Fibroblast of the aortic adventitia (primary cell): Measurements from ENCODE around the gene MMEL1. TPM values are rescaled to one million over a fixed set of nuclear protein-coding genes. Genes with fewer than 3 reads are reported as not detected.
"Not testable (repeated sequence)": the region's sequence is repeated elsewhere in the genome, so short reads cannot be mapped to it uniquely, and the experiment has no call there.

ENCODE experiments used
- DNase-seq: peaks from one replicate; pipeline ENCODE4 v3.0.0-alpha.2; 2010; ENCODE audit warnings: low read depth
- H3K4me3 ChIP-seq: 2 replicates; pipeline ENCODE4 v1.5.1; 2011; ENCODE audit warnings: low read depth, mild to moderate bottlenecking, control low read depth, low read length, moderate library complexity
- CTCF ChIP-seq: IDR thresholded peaks from 2 replicates; pipeline ENCODE4 v1.5.1; 2011; ENCODE audit warnings: mild to moderate bottlenecking, low read length, control low read depth, inconsistent platforms; ENCODE audit not compliant: insufficient read depth
- total RNA-seq: library from RNA; depleted of rRNA; stranded (reverse); fragments of >200 nt; gene quantifications from 2 replicates; pipeline ENCODE4 v1.2.3, GENCODE V29; 2012; ENCODE audit warnings: low replicate concordance

MMEL1 gene
- total RNA-seq, 1 donor = not detected

GRCh38 chr1:2584686-2585317 is 48.0 kb downstream of the MMEL1 start:
- no peak for TF ChIP-seq CTCF
- H3K4me3 ChIP-seq = peak overlapping the region; percentile 28
- no peak for DNase-seq

GRCh38 chr1:2583871-2584351 is 48.9 kb downstream of the MMEL1 start:
- no peak overlapping the region for H3K4me3 ChIP-seq
- no peak for TF ChIP-seq CTCF
- no peak for DNase-seq

- H3K4me3 ChIP-seq = no peak overlapping the region
- DNase-seq = no peak
- TF ChIP-seq CTCF = no peak
These were observed 49.5 kb downstream of the MMEL1 start for GRCh38 chr1:2583331-2583791.

- H3K4me3 ChIP-seq = no peak overlapping the region
- no peak for TF ChIP-seq CTCF
- no peak for DNase-seq
These were observed 50.4 kb downstream of the MMEL1 start for GRCh38 chr1:2582391-2582790.

GRCh38 chr1:2580691-2581090 is 52.1 kb downstream of the MMEL1 start:
- no peak overlapping the region for H3K4me3 ChIP-seq
- DNase-seq = no peak
- no peak for TF ChIP-seq CTCF

GRCh38 chr1:2578758-2579118 is 54.1 kb downstream of the MMEL1 start:
- DNase-seq = no peak
- no peak overlapping the region for H3K4me3 ChIP-seq
- TF ChIP-seq CTCF = no peak

GRCh38 chr1:2577565-2578075 is 55.2 kb downstream of the MMEL1 start:
- not testable (repeated sequence) for H3K4me3 ChIP-seq, DNase-seq
